NCI-H2196 (cell line): ENCODE data around the gene GH1.
"Not testable (repeated sequence)": the region's sequence is repeated elsewhere in the genome, so short reads cannot be mapped to it uniquely, and the experiment has no call there.

Experiments used
- DNase-seq: peaks from one replicate; lab custom pipeline; 2025; ENCODE audit not compliant: unreplicated experiment; lab: John Stamatoyannopoulos, UW

Gene GH1

DNA sequence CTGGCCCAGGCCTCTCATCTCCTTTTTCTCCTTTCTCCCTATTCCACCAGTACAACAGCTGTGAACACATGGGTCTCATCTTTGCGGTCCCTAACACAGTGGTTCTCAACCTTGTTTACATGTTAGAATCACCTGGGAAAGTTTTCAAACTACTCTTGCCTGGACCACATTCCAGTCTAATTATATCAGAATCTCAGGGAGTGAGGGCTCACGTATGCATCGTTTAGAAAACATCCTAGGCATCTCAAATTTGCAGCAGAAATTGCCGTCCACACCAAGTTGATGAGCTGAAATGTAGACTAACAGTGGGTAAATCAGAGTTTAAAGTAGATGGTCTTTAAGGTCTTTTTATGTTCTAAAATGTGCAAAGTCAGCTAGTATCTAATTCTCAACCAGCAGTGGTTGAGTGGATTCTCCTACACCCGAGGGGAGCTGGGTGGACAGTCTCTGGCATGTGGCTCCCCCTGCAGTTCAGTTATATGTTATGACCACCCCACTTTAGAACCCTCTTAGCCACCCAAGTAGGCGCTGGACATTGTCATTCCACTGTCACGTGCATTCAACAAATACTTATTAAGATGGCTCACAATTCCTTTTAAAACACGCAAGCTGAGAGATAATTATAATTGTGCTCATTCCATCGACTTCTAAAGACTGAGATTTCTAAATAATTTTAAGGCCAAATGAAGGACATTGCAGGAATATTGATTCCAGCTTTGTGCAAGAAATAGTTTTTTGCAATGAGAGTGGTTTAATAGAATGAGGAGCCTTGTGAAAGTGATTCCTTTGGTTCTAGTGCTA is 48.9 kb downstream of the GH1 start:
- not testable (repeated sequence) for DNase-seq
